H1 (cell line): ENCODE data around the gene ANGEL2. TPM values are rescaled to one million over a fixed set of nuclear protein-coding genes. Genes with fewer than 3 reads are reported as not detected.
"Not testable (repeated sequence)": the region's sequence is repeated elsewhere in the genome, so short reads cannot be mapped to it uniquely, and the experiment has no call there.

Source experiments
- CTCF ChIA-PET: fragments of 300-600 bp; sonication (Branson Sonifier 250); formaldehyde crosslinking; loops from one replicate; lab custom pipeline; 2021; ENCODE audit not compliant: partially characterized antibody; lab: Charles Lee
- POLR2A ChIA-PET: fragments of 300-600 bp; sonication (Branson Sonifier 250); formaldehyde crosslinking; loops from one replicate; lab custom pipeline; 2021; ENCODE audit warnings: inconsistent platforms; ENCODE audit not compliant: partially characterized antibody; lab: Charles Lee
- DNase-seq, 2 experiments: peaks; one replicate each; pipeline versions ENCODE4 v3.0.0 to v3.0.0-alpha.2; 2010 to 2022; ENCODE audit warnings: low spot score in 2 of 2, low read depth in 1 of 2, mixed read lengths in 1 of 2
- FAIRE-seq: peaks from 2 replicates; lab custom pipeline; 2011; peaks lifted over from hg19 to GRCh38; lab: Jason Lieb, UNC
- H2AFZ ChIP-seq: 2 replicates; pipeline ENCODE4 v1.8.1; 2012; ENCODE audit warnings: low read length, inconsistent platforms
- H2AK5ac ChIP-seq: 2 replicates; pipeline ENCODE4 v1.6.1; 2013; ENCODE audit warnings: low read depth, low read length
- H2BK120ac ChIP-seq: replicated peaks from 2 replicates; pipeline ENCODE3; 2013; ENCODE audit warnings: low read depth, low read length, inconsistent platforms
- H2BK12ac ChIP-seq: 2 replicates; pipeline ENCODE4 v1.6.1; 2013; ENCODE audit warnings: low read depth, low read length
- H2BK15ac ChIP-seq: 2 replicates; pipeline ENCODE4 v1.6.1; 2013; ENCODE audit warnings: low read length
- H2BK20ac ChIP-seq: 2 replicates; pipeline ENCODE4 v1.6.1; 2013; ENCODE audit warnings: low read length
- H2BK5ac ChIP-seq: 2 replicates; pipeline ENCODE4 v1.6.1; 2013; ENCODE audit warnings: low read depth, low read length
- H3K14ac ChIP-seq: 2 replicates; pipeline ENCODE4 v1.6.1; 2013; ENCODE audit warnings: inconsistent platforms; ENCODE audit not compliant: insufficient read length
- H3K18ac ChIP-seq: 2 replicates; pipeline ENCODE4 v1.6.1; 2013; ENCODE audit warnings: low read length; ENCODE audit errors: extremely low read depth
- H3K23ac ChIP-seq: 2 replicates; pipeline ENCODE4 v1.6.1; 2013; ENCODE audit warnings: inconsistent platforms; ENCODE audit not compliant: insufficient read length
- H3K23me2 ChIP-seq: 2 replicates; pipeline ENCODE4 v1.6.1; 2013; ENCODE audit warnings: low read depth, low read length
- H3K27ac ChIP-seq: 2 replicates; pipeline ENCODE4 v1.6.1; 2011; ENCODE audit warnings: low read depth, low read length, inconsistent platforms
- H3K27me3 ChIP-seq, 4 experiments: replicated peaks in 1 of 4; 1 replicate in 1 of 4; 2 replicates in 3 of 4; pipeline versions ENCODE4 v1.6.1 to v1.8.1; 2011 to 2013; ENCODE audit warnings: low read length in 3 of 4, mild to moderate bottlenecking in 3 of 4, inconsistent platforms in 2 of 4, mixed read lengths in 2 of 4, moderate library complexity in 1 of 4; ENCODE audit not compliant: control insufficient read depth in 3 of 4, insufficient read depth in 3 of 4; ENCODE audit errors: extremely low read depth in 1 of 4
- H3K36me3 ChIP-seq, 4 experiments: 2 replicates each; pipeline versions ENCODE4 v1.6.1 to v1.8.1; 2011 to 2013; ENCODE audit warnings: mild to moderate bottlenecking in 4 of 4, low read length in 3 of 4, moderate library complexity in 2 of 4, control low read depth in 1 of 4, inconsistent platforms in 1 of 4; ENCODE audit not compliant: insufficient read depth in 4 of 4, control insufficient read depth in 2 of 4
- H3K4ac ChIP-seq: replicated peaks from 2 replicates; pipeline ENCODE3; 2013; ENCODE audit warnings: low read length, low read depth, mixed read lengths, inconsistent platforms; ENCODE audit not compliant: insufficient read length
- H3K4me1 ChIP-seq, 4 experiments: replicated peaks in 1 of 4; 1 replicate in 1 of 4; 2 replicates in 3 of 4; pipeline versions ENCODE4 v1.6.1 to v1.8.1; 2011 to 2013; ENCODE audit warnings: low read length in 3 of 4, inconsistent platforms in 2 of 4, mixed read lengths in 1 of 4; ENCODE audit not compliant: insufficient read depth in 4 of 4, control insufficient read depth in 3 of 4
- H3K4me2 ChIP-seq, 2 experiments: 2 replicates each; pipeline versions ENCODE4 v1.6.1 to v1.8.1; 2011 to 2013; ENCODE audit warnings: low read depth in 2 of 2, low read length in 2 of 2, control low read depth in 1 of 2, inconsistent platforms in 1 of 2, mild to moderate bottlenecking in 1 of 2; ENCODE audit not compliant: insufficient read depth in 1 of 2
- H3K4me3 ChIP-seq, 4 experiments: fragments of 200-600, 300-600 bp in 1 of 4; sonication (generic), shearing (Covaris generic), sonication (Bioruptor Twin) in 1 of 4; 2 replicates each; pipeline versions ENCODE4 v1.5.1 to v1.8.1; 2011 to 2016; ENCODE audit warnings: low read length in 4 of 4, low read depth in 3 of 4, control low read depth in 2 of 4, inconsistent platforms in 2 of 4, mild to moderate bottlenecking in 2 of 4, mixed read lengths in 1 of 4, moderate library complexity in 1 of 4; ENCODE audit not compliant: insufficient read depth in 2 of 4; ENCODE audit errors: extremely low read depth in 1 of 4
- H3K56ac ChIP-seq: replicated peaks from 2 replicates; pipeline ENCODE3; 2013; ENCODE audit warnings: low read depth, mild to moderate bottlenecking, mixed read lengths, low read length, inconsistent platforms; ENCODE audit not compliant: insufficient read length
- H3K79me1 ChIP-seq: 2 replicates; pipeline ENCODE4 v1.6.1; 2013; ENCODE audit warnings: low read depth, low read length, control low read depth
- H3K79me2 ChIP-seq, 2 experiments: 2 replicates each; pipeline versions ENCODE4 v1.6.1 to v1.8.1; 2012 to 2013; ENCODE audit warnings: low read length in 2 of 2, mild to moderate bottlenecking in 2 of 2, inconsistent platforms in 1 of 2; ENCODE audit not compliant: insufficient read depth in 2 of 2, control insufficient read depth in 1 of 2
- H3K9ac ChIP-seq, 4 experiments: replicated peaks in 1 of 4; 1 replicate in 1 of 4; 2 replicates in 3 of 4; pipeline versions ENCODE4 v1.6.1 to v1.8.1; 2011 to 2013; ENCODE audit warnings: low read depth in 3 of 4, low read length in 3 of 4, control low read depth in 2 of 4, mild to moderate bottlenecking in 2 of 4, moderate library complexity in 2 of 4, inconsistent platforms in 1 of 4; ENCODE audit errors: extremely low read depth in 1 of 4
- H3K9me3 ChIP-seq, 2 experiments: 2 replicates each; pipeline versions ENCODE4 v1.6.1 to v1.8.1; 2012 to 2013; ENCODE audit warnings: mild to moderate bottlenecking in 2 of 2, moderate library complexity in 2 of 2, control low read depth in 1 of 2, inconsistent platforms in 1 of 2, low read depth in 1 of 2, low read length in 1 of 2, mixed read lengths in 1 of 2; ENCODE audit not compliant: insufficient read depth in 2 of 2
- H4K20me1 ChIP-seq, 2 experiments: replicated peaks in 1 of 2; 2 replicates each; pipeline versions ENCODE3 to v1.8.1; 2011 to 2013; ENCODE audit warnings: inconsistent platforms in 2 of 2, low read length in 2 of 2, mild to moderate bottlenecking in 1 of 2; ENCODE audit not compliant: insufficient read depth in 2 of 2, control insufficient read depth in 1 of 2
- H4K5ac ChIP-seq: 2 replicates; pipeline ENCODE4 v1.6.1; 2013; ENCODE audit warnings: low read length, low read depth, mixed read lengths, inconsistent platforms; ENCODE audit not compliant: insufficient read length
- H4K8ac ChIP-seq: 2 replicates; pipeline ENCODE4 v1.8.0; 2013; ENCODE audit warnings: mild to moderate bottlenecking, moderate library complexity, low read length, inconsistent platforms; ENCODE audit not compliant: insufficient read depth; ENCODE audit errors: extremely low read depth
- H4K91ac ChIP-seq: replicated peaks from 2 replicates; pipeline ENCODE3; 2013; ENCODE audit warnings: low read length, mixed read lengths, inconsistent platforms; ENCODE audit not compliant: insufficient read length
- CEBPB ChIP-seq: IDR thresholded peaks from 2 replicates; pipeline ENCODE4 v1.6.1; 2012; ENCODE audit warnings: low read depth, low read length
- POLR2A ChIP-seq, 2 experiments: IDR thresholded peaks; 1 replicate in 1 of 2; 2 replicates in 1 of 2; pipeline ENCODE4 v1.6.1; 2011; ENCODE audit warnings: low read depth in 2 of 2, low read length in 2 of 2, mild to moderate bottlenecking in 2 of 2; ENCODE audit errors: control extremely low read depth in 1 of 2
- POLR2AphosphoS5 ChIP-seq: IDR thresholded peaks from 2 replicates; pipeline ENCODE4 v1.6.1; 2011; ENCODE audit warnings: low read depth, low read length
- WGBS, 2 experiments: shearing (Covaris generic) in 1 of 2; methylation state at CpG; one replicate each; pipeline versions ENCODE4 v1.1.6 to v1.1.7; 2013 to 2015; ENCODE audit warnings: low lambda C conversion rate in 2 of 2, mixed read lengths in 2 of 2, inconsistent platforms in 1 of 2, low coverage in 1 of 2, missing lambda C conversion rate in 1 of 2; ENCODE audit not compliant: insufficient replicate concordance in 2 of 2, insufficient coverage in 1 of 2, insufficient read length in 1 of 2; ENCODE audit errors: extremely low coverage in 1 of 2, missing lambda C conversion rate in 1 of 2; 5-methylcytosine and 5-hydroxymethylcytosine counted together
- polyA plus RNA-seq, 7 experiments: library from polyadenylated mRNA; depleted of rRNA in 3 of 7; stranded (reverse) in 5 of 7; unstranded in 2 of 7; fragments of >200 nt in 5 of 7; fragments of 200-250 nt in 2 of 7; gene quantifications; 1 replicate in 5 of 7; 2 replicates in 1 of 7; 4 replicates in 1 of 7; pipeline versions ENCODE4 v1.2.1 to v1.2.3, GENCODE V29; 2011 to 2013; ENCODE audit warnings: missing spikeins in 2 of 7, mixed read lengths in 2 of 7
- total RNA-seq: library from RNA; stranded (reverse); fragmentation: NEBNext Ultra II Directional; extraction: Animal tissue kit (Norgen Biotek cat#: 25700); gene quantifications from 2 replicates; pipeline ENCODE4 v1.2.1, GENCODE V29; 2021

The ANGEL2 gene
- total and polyA plus RNA-seq, 2 of the 8 experiments (the other 6 are each of a cell fraction or from before 2014, with no cell fraction given): 18.1 to 39.9 TPM

GRCh38 chr1:212993960-212994359 is 21.7 kb downstream of the ANGEL2 start:
- 91% methylated on average over 8 of the region's 8 CpGs; no CpG with 5 or more reads in 1 of the 2 experiments for WGBS, 2 experiments
- TF ChIP-seq CEBPB: 0 out of 2 replicates have a peak, but pooled peaks have one; percentile 13
- 0 out of 3 replicates have a peak, but pooled peaks of 1 of the 2 experiments have one; percentile 26 for TF ChIP-seq POLR2A (IDR thresholded peaks at IDR 0.05; ENCODE audit: control extremely low read depth in 1 of 2, low read depth in 2 of 2, low read length in 2 of 2)
- peak; percentile 13; the same call in 1 of the 2 replicates for TF ChIP-seq POLR2AphosphoS5
- TF ChIP-seq, all 59 proteins: peak for 3; not testable (repeated sequence) for 56
- H3K79me1 ChIP-seq, H2BK5ac ChIP-seq, H3K79me2 ChIP-seq, FAIRE-seq, H3K14ac ChIP-seq, H3K18ac ChIP-seq, H4K91ac ChIP-seq, H3K27me3 ChIP-seq, H3K9ac ChIP-seq, H3K56ac ChIP-seq, H3K9me3 ChIP-seq, H3K27ac ChIP-seq, H3K4ac ChIP-seq, H4K20me1 ChIP-seq, H3K23ac ChIP-seq, H2BK12ac ChIP-seq, H2AK5ac ChIP-seq, H3K4me2 ChIP-seq, H4K8ac ChIP-seq, H3K4me3 ChIP-seq, H3K4me1 ChIP-seq, H2BK15ac ChIP-seq, H3K23me2 ChIP-seq, H2AFZ ChIP-seq, H2BK120ac ChIP-seq, H2BK20ac ChIP-seq, H4K5ac ChIP-seq: not testable (repeated sequence)
- ChIA-PET POLR2A (interaction anchor here (0.7 to 2.0 kb wide), 12 partner anchors 9 to 336 kb away, joined by 3 to 6 read pairs (median 3); no protein-coding TSS in a partner anchor), CTCF (interaction anchor here (0.7 to 5.6 kb wide), 18 partner anchors 9 to 329 kb away, joined by 3 to 41 read pairs (median 9); no protein-coding TSS in a partner anchor)
- H3K36me3 ChIP-seq: peaks cover 6 to 59% (median 28%) of the 10 kb centered on the region in 4 experiments; a peak in 7 of 8 replicates
- peak in 1 of 2 experiments; percentile 46 for DNase-seq
